CD4-positive, alpha-beta T cell treated with Interleukin-6 for 4 hours (primary cell): Measurements from ENCODE around the gene RSBN1.
"Not testable (repeated sequence)": the region's sequence is repeated elsewhere in the genome, so short reads cannot be mapped to it uniquely, and the experiment has no call there.

Source experiments
- DNase-seq: peaks from one replicate; pipeline ENCODE4 v3.0.0-alpha.2; 2020; ENCODE audit warnings: mixed read lengths

Gene RSBN1

GRCh38 chr1:113734357-113735055 lies 77.8 kb downstream of the RSBN1 start:
- DNase-seq: no peak

- DNase-seq: no peak
Measured at GRCh38 chr1:113732802-113733201, 79.5 kb downstream of the RSBN1 start.

- DNase-seq: no peak
Measured at GRCh38 chr1:113721010-113721409, 91.3 kb downstream of the RSBN1 start.

- not testable (repeated sequence) for DNase-seq
Measured at GRCh38 chr1:113718621-113719020, 93.7 kb downstream of the RSBN1 start.

- DNase-seq: not testable (repeated sequence)
Measured at GRCh38 chr1:113717506-113717905, 94.8 kb downstream of the RSBN1 start.

GRCh38 chr1:113714606-113715269 lies 97.5 kb downstream of the RSBN1 start:
- DNase-seq: no peak
